HL-60/S4 treated with retinoic acid at 250 ng/mL for 4 days and 3 days (cell line): ENCODE results near the gene SNX32.
"Not testable (repeated sequence)": the region's sequence is repeated elsewhere in the genome, so short reads cannot be mapped to it uniquely, and the experiment has no call there.

Experiments used
- in situ Hi-C: fragments of 300-500 bp; cut with MboI; formaldehyde crosslinking; loops from 2 replicates; pipeline ENCODE4 v1.7.0; 2022; ENCODE audit warnings: low sequenced_read_pairs

The SNX32 gene

GRCh38 chr11:65883058-65883761 lies 49.4 kb downstream of the SNX32 start:
- in situ Hi-C loops = no loop called here

GRCh38 chr11:65883786-65884715 lies 50.3 kb downstream of the SNX32 start:
- in situ Hi-C loops = no loop called here

- in situ Hi-C loops = no loop called here
Measured at GRCh38 chr11:65884716-65885092, 50.9 kb downstream of the SNX32 start.

- in situ Hi-C loops = no loop called here
Measured at GRCh38 chr11:65885231-65885630, 51.5 kb downstream of the SNX32 start.

- in situ Hi-C loops = no loop called here
Measured at GRCh38 chr11:65885808-65886536, 52.2 kb downstream of the SNX32 start.

- in situ Hi-C loops = no loop called here
Measured at GRCh38 chr11:65886826-65887722, 53.3 kb downstream of the SNX32 start.

DNA sequence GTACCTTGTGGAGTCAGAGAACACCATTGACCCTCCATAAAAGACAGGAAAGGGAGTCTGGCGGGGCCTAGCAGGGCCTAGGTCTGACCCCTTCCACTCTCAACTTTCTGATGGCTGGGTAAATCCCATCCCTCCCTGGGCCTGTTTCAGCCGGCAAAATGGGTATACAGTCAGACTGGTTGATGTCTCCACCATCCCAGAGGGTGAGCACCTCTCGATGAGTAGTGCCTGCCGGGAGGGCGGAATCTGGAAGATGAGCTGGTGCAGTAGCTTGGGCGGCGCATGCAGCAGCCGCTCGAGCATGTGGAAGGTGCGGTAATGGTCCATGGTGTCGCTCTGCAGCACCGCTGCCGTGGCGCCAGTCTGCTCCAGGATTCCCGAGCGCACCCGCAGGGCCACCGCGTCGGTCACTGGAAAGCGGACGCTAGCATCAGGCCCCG lies 54.0 kb downstream of the SNX32 start:
- in situ Hi-C loops = no loop called here

GRCh38 chr11:65888163-65888814 lies 54.5 kb downstream of the SNX32 start, which contains the start of gene FIBP:
TSS of gene FIBP (minus strand) at chr11:65888471. CDS start at chr11:65888418, 53 bp downstream.
- in situ Hi-C loops = no loop called here

- in situ Hi-C loops = no loop called here
Measured at GRCh38 chr11:65890324-65891218, 56.8 kb downstream of the SNX32 start, which contains the start of gene CCDC85B. TSS of gene CCDC85B (plus strand) at chr11:65890673. CDS start at chr11:65890784, 111 bp downstream.

- in situ Hi-C loops = no loop called here
Measured at GRCh38 chr11:65891219-65892136, 57.7 kb downstream of the SNX32 start.

GRCh38 chr11:65892137-65892540 lies 58.4 kb downstream of the SNX32 start:
- in situ Hi-C loops = not testable (repeated sequence)

DNA sequence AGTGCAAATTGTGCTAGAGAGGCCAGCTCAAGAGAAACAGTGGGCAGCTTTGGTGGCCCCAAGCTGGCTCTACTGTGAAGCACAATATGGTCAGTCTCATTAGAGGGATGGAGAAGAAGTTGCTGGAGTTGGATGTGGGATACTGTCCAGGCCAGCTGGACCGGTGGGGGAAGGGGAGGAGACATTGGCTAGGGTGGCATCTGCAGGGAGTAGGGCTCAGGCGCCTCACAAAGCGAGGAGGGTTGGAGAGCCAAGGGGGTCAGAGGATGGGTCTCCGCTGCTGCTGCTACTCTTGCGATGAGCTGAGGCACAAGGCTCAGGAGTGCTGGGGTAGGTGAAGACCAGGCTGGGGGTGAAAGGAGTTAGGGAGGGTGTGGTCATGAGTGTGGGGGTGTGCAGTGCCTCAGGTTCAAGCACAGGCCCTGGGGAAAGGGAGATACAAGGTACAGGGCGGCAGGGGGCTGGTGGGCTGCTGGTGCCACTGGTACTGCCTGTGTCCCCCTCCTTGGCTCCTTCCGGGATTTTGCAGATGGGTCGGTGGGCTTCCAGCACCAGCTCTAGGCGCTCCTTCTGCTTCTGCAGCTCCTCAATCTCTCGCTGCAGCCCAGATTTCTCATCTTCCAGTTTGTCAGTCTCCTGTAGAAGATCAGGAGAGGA lies 59.0 kb downstream of the SNX32 start:
- in situ Hi-C loops = no loop called here

DNA sequence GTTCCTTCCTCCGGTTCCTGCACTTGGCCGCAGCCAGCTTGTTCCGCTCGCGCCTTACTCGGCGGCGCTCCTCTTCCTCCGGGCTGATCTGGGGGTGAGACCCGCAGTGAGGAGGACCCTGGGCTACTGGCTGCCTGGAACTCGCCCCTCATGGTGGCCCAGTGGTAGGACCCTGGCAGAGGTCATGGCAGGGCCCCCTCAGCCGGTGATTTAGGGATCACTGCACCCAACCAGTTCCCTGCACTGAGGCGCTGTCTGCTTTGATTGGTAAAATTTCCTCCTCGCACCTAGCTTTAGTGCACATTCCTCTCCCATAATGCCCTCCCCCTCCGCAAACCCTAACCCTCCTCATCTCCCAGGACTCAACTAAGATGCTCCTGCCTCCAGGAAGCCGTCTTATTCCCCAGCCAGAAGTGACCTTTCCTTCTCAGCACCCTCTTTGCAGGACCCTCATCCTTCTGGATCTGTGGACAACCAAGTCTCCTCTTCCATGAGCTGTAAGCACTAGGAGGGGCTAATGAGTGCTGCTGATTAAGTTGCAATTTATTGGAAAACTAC lies 60.4 kb downstream of the SNX32 start:
- in situ Hi-C loops = no loop called here

DNA sequence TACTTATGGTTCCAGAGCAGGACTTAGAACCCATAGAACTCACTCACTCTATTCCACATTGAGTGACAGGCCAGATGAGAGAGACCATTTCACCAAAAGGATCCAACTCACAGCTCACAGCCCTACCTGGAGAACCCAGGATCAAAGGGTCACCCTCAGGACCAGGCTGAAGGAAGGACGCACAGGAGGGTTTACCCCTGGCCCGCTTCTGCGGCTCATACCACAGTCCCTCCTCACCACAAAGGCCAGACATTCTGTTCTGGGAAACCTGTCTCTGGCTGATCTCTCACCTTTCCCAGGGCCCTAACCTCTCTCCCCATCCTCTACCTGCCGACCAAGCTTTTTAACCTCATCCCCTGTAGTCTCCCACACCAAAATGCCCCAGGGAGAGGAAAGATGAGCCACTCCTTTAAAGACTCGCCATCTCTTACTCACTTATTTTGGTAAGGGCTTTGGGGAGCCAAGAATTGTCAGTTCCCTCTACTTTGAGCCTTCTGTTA lies 61.8 kb downstream of the SNX32 start:
- in situ Hi-C loops = no loop called here

- in situ Hi-C loops = no loop called here
Measured at GRCh38 chr11:65896034-65896999, 62.6 kb downstream of the SNX32 start.
